Osteocyte (in vitro differentiated cells): ENCODE measurements around the gene DPYD. TPM values are rescaled to one million over a fixed set of nuclear protein-coding genes. Genes with fewer than 3 reads are reported as not detected.

Experiments used
- DNase-seq: peaks from one replicate; pipeline ENCODE4 v3.0.0; 2021; ENCODE audit warnings: mixed read lengths; ENCODE audit not compliant: unreplicated experiment; ENCODE audit errors: extremely low spot score
- H3K27ac Mint-ChIP-seq: one replicate; pipeline ENCODE4 v1.8.0; 2021; ENCODE audit warnings: mild to moderate bottlenecking, mixed read lengths; ENCODE audit not compliant: unreplicated experiment
- H3K27me3 Mint-ChIP-seq: one replicate; pipeline ENCODE4 v1.8.0; 2021; ENCODE audit warnings: mixed read lengths; ENCODE audit not compliant: unreplicated experiment
- H3K36me3 Mint-ChIP-seq: one replicate; pipeline ENCODE4 v1.8.0; 2021; ENCODE audit warnings: mixed read lengths; ENCODE audit not compliant: unreplicated experiment
- H3K4me1 Mint-ChIP-seq: one replicate; pipeline ENCODE4 v1.8.0; 2021; ENCODE audit warnings: mixed read lengths; ENCODE audit not compliant: unreplicated experiment
- H3K4me3 Mint-ChIP-seq: one replicate; pipeline ENCODE4 v1.8.0; 2021; ENCODE audit warnings: mild to moderate bottlenecking, moderate library complexity, mixed read lengths; ENCODE audit not compliant: unreplicated experiment
- H3K9me3 Mint-ChIP-seq: one replicate; pipeline ENCODE4 v1.8.0; 2021; ENCODE audit warnings: mixed read lengths; ENCODE audit not compliant: unreplicated experiment
- CTCF ChIP-seq: fragments of 200-600 bp; sonication (generic); IDR thresholded peaks from 2 replicates; pipeline ENCODE4 v1.5.0; 2021; ENCODE audit warnings: antibody characterized with exemption, mild to moderate bottlenecking, moderate library complexity
- total RNA-seq: library from RNA; stranded (reverse); gene quantifications from 2 replicates; pipeline ENCODE4 v1.2.1, GENCODE V29; 2021

DPYD gene
- total RNA-seq, 1 donor from 2014 or later: 44.0 TPM

GRCh38 chr1:97903626-97904025 lies 17.2 kb downstream of the DPYD start:
- Mint-ChIP-seq H3K27me3 (no peaks in the 10 kb centered on the region), H3K4me3 (no peak overlapping the region), H3K36me3 (peaks cover 2% of the 10 kb centered on the region), H3K4me1 (peaks cover 38% of the 10 kb centered on the region), H3K9me3 (no peaks in the 10 kb centered on the region), H3K27ac (peak overlapping the region; percentile 69)
- DNase-seq: no peak
- no peak for TF ChIP-seq CTCF

GRCh38 chr1:97902067-97902466 lies 18.8 kb downstream of the DPYD start:
- Mint-ChIP-seq H3K9me3 (peaks cover 10% of the 10 kb centered on the region), H3K27me3 (no peaks in the 10 kb centered on the region), H3K4me3 (no peak overlapping the region), H3K4me1 (peaks cover 38% of the 10 kb centered on the region), H3K36me3 (peaks cover 15% of the 10 kb centered on the region), H3K27ac (peak overlapping the region; percentile 21)
- DNase-seq: no peak
- no peak for TF ChIP-seq CTCF

GRCh38 chr1:97901017-97901658 lies 19.7 kb downstream of the DPYD start:
- H3K9me3 Mint-ChIP-seq: peaks cover 10% of the 10 kb centered on the region
- peak overlapping the region; percentile 14 for H3K4me3 Mint-ChIP-seq
- no peak for DNase-seq
- peak overlapping the region; percentile 67 for H3K27ac Mint-ChIP-seq
- no peaks in the 10 kb centered on the region for H3K27me3 Mint-ChIP-seq
- peaks cover 17% of the 10 kb centered on the region for H3K36me3 Mint-ChIP-seq
- TF ChIP-seq CTCF: no peak
- H3K4me1 Mint-ChIP-seq: peaks cover 38% of the 10 kb centered on the region

- DNase-seq: no peak
- Mint-ChIP-seq H3K27me3 (no peaks in the 10 kb centered on the region), H3K4me1 (peaks cover 33% of the 10 kb centered on the region), H3K4me3 (no peak overlapping the region), H3K9me3 (peaks cover 10% of the 10 kb centered on the region), H3K36me3 (peaks cover 17% of the 10 kb centered on the region), H3K27ac (peak overlapping the region; percentile 12)
- no peak for TF ChIP-seq CTCF
Observed at GRCh38 chr1:97898948-97899347, 21.9 kb downstream of the DPYD start.

DNA sequence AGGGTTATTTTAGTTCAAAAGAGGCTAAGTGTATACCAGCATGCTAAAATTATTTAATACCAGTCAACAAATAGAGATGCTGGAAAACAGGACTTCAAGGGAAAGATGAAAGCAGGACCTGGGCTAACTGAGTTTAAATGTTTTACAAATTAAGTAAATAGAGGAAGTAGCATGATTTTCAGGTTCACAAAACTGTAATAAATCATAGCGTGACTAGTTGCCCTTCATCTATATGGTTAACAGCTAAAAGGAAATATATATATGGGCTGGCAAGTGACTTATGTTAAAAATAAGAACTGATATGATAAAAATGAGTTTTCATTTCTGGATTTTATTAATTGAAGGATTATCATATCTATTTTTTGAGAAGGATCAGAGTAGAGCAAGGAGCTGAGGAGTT lies 25.6 kb downstream of the DPYD start:
- Mint-ChIP-seq H3K4me1 (peaks cover 14% of the 10 kb centered on the region), H3K27me3 (no peaks in the 10 kb centered on the region), H3K4me3 (no peak overlapping the region), H3K36me3 (peaks cover 17% of the 10 kb centered on the region), H3K27ac (no peak overlapping the region), H3K9me3 (peaks cover 18% of the 10 kb centered on the region)
- DNase-seq: no peak
- no peak for TF ChIP-seq CTCF
